CD14-positive monocyte (primary cell): ENCODE data around the gene NTN4. TPM values are rescaled to one million over a fixed set of nuclear protein-coding genes. Genes with fewer than 3 reads are reported as not detected.

Source experiments
- DNase-seq, 3 donors: peaks; one replicate each; pipeline ENCODE4 v3.0.0-alpha.2; 2011 to 2022
- H2AFZ ChIP-seq: 2 replicates; pipeline ENCODE4 v1.6.0; 2012; ENCODE audit warnings: mild to moderate bottlenecking, low read depth, low read length, inconsistent platforms; ENCODE audit not compliant: insufficient read depth, poor library complexity, severe bottlenecking
- H3K27ac ChIP-seq, 2 donors: 1 replicate in 1 of 2; 2 replicates in 1 of 2; pipeline ENCODE4 v1.5.1; 2012 to 2013; ENCODE audit warnings: low read length in 2 of 2, control low read depth in 1 of 2, inconsistent platforms in 1 of 2, low read depth in 1 of 2, mild to moderate bottlenecking in 1 of 2
- H3K27me3 ChIP-seq, 2 donors: one replicate each; pipeline versions ENCODE4 v1.6.0 to v1.6.1; 2011 to 2013; ENCODE audit warnings: low read length in 2 of 2; ENCODE audit not compliant: control insufficient read depth in 2 of 2, insufficient read depth in 2 of 2
- H3K36me3 ChIP-seq, 2 donors: replicated peaks in 1 of 2; 1 replicate in 1 of 2; 2 replicates in 1 of 2; pipeline versions ENCODE4 v1.5.1 to v1.6.1; 2012 to 2013; ENCODE audit warnings: low read length in 2 of 2, control low read depth in 1 of 2, inconsistent platforms in 1 of 2, mild to moderate bottlenecking in 1 of 2; ENCODE audit not compliant: insufficient read depth in 2 of 2, control insufficient read depth in 1 of 2
- H3K4me1 ChIP-seq, 2 donors: 1 replicate in 1 of 2; 2 replicates in 1 of 2; pipeline versions ENCODE4 v1.5.1 to v1.6.1; 2012 to 2013; ENCODE audit warnings: low read length in 2 of 2, control low read depth in 1 of 2, inconsistent platforms in 1 of 2, mild to moderate bottlenecking in 1 of 2, moderate library complexity in 1 of 2; ENCODE audit not compliant: insufficient read depth in 2 of 2, control insufficient read depth in 1 of 2
- H3K4me2 ChIP-seq: replicated peaks from 2 replicates; pipeline ENCODE3; 2012; ENCODE audit warnings: low read length, moderate library complexity, mild to moderate bottlenecking; ENCODE audit not compliant: poor library complexity, severe bottlenecking; ENCODE audit errors: extremely low read depth
- H3K4me3 ChIP-seq, 3 experiments: fragments of 200-600 bp in 1 of 3; sonication (generic) in 1 of 3; replicated peaks in 1 of 3; 1 replicate in 2 of 3; 2 replicates in 1 of 3; pipeline ENCODE4 v1.5.1; 2011 to 2013; ENCODE audit warnings: low read length in 3 of 3, mild to moderate bottlenecking in 3 of 3, control low read depth in 2 of 3, low read depth in 2 of 3, inconsistent platforms in 1 of 3, moderate library complexity in 1 of 3
- H3K79me2 ChIP-seq: 2 replicates; pipeline ENCODE4 v1.6.0; 2012; ENCODE audit warnings: mild to moderate bottlenecking, control low read depth, inconsistent platforms, low read length, moderate library complexity; ENCODE audit not compliant: insufficient read depth
- H3K9ac ChIP-seq: 2 replicates; pipeline ENCODE4 v1.6.0; 2017; ENCODE audit warnings: low read length, mild to moderate bottlenecking; ENCODE audit not compliant: insufficient read depth, poor library complexity, severe bottlenecking
- H3K9me3 ChIP-seq, 2 donors: replicated peaks in 1 of 2; 1 replicate in 1 of 2; 2 replicates in 1 of 2; pipeline versions ENCODE4 v1.5.1 to v1.6.1; 2012 to 2013; ENCODE audit warnings: low read length in 2 of 2, control low read depth in 1 of 2; ENCODE audit not compliant: control insufficient read depth in 1 of 2, insufficient read depth in 1 of 2
- H4K20me1 ChIP-seq: 2 replicates; pipeline ENCODE4 v1.6.0; 2012; ENCODE audit warnings: mild to moderate bottlenecking, low read length, control low read depth, moderate library complexity; ENCODE audit not compliant: insufficient read depth
- H3K27ac Mint-ChIP-seq, 7 donors: one replicate each; pipeline ENCODE4 v1.8.0; 2020; ENCODE audit warnings: mild to moderate bottlenecking in 7 of 7, mixed read lengths in 7 of 7, moderate library complexity in 6 of 7, inconsistent platforms in 2 of 7
- H3K27me3 Mint-ChIP-seq, 3 donors: one replicate each; pipeline ENCODE4 v1.8.0; 2021 to 2022; ENCODE audit warnings: low read depth in 3 of 3, mild to moderate bottlenecking in 3 of 3, mixed read lengths in 3 of 3, moderate library complexity in 3 of 3, inconsistent platforms in 1 of 3
- H3K36me3 Mint-ChIP-seq, 2 donors: one replicate each; pipeline ENCODE4 v1.8.0; 2020; ENCODE audit warnings: mixed read lengths in 2 of 2, inconsistent platforms in 1 of 2, mild to moderate bottlenecking in 1 of 2
- H3K4me1 Mint-ChIP-seq: one replicate; pipeline ENCODE4 v1.8.0; 2020; ENCODE audit warnings: mild to moderate bottlenecking, mixed read lengths
- H3K4me3 Mint-ChIP-seq, 2 donors: one replicate each; pipeline ENCODE4 v1.8.0; 2020; ENCODE audit warnings: mild to moderate bottlenecking in 2 of 2, mixed read lengths in 2 of 2, moderate library complexity in 1 of 2
- H3K9me3 Mint-ChIP-seq, 7 donors: one replicate each; pipeline ENCODE4 v1.8.0; 2020 to 2022; ENCODE audit warnings: mixed read lengths in 7 of 7, mild to moderate bottlenecking in 6 of 7, moderate library complexity in 6 of 7, inconsistent platforms in 2 of 7
- WGBS: methylation state at CpG from one replicate; pipeline ENCODE4 v1.1.5; 2013; ENCODE audit warnings: missing lambda C conversion rate; ENCODE audit not compliant: insufficient coverage; 5-methylcytosine and 5-hydroxymethylcytosine counted together
- intact Hi-C, 2 donors: fragments of 100-400 bp; cut with micrococcal nuclease; formaldehyde crosslinking; loops; one replicate each; pipeline versions ENCODE4 v1.15.0 to v1.15.1; 2023
- polyA plus RNA-seq, 3 donors: library from polyadenylated mRNA; depleted of rRNA in 1 of 3; unstranded in 2 of 3; stranded (reverse) in 1 of 3; fragments of 300-500 nt in 2 of 3; fragments of >200 nt in 1 of 3; fragmentation: Illumina TruSeq in 2 of 3; gene quantifications; 1 replicate in 2 of 3; 2 replicates in 1 of 3; pipeline ENCODE4 v1.2.3, GENCODE V29; 2012 to 2021
- TF ChIP-seq, protein P1 (sequence below): fragments of 200-600 bp; IDR thresholded peaks from one replicate; pipeline ENCODE4 v1.8.0; 2022; ENCODE audit warnings: antibody characterized with exemption, mild to moderate bottlenecking

Gene NTN4
- polyA plus RNA-seq, 3 donors: not detected

- no peak overlapping the region for H3K27ac ChIP-seq
- H3K9me3 ChIP-seq: no peaks in the 10 kb centered on the region
- no peak overlapping the region for H3K4me3 ChIP-seq
- H2AFZ ChIP-seq: no peak overlapping the region
- no peak overlapping the region for H3K4me3 Mint-ChIP-seq
- H3K4me1 Mint-ChIP-seq: no peaks in the 10 kb centered on the region
- no peaks in the 10 kb centered on the region for H3K36me3 ChIP-seq
- H3K9ac ChIP-seq: no peak overlapping the region
- H4K20me1 ChIP-seq: no peaks in the 10 kb centered on the region
- TF ChIP-seq, protein P1, sequence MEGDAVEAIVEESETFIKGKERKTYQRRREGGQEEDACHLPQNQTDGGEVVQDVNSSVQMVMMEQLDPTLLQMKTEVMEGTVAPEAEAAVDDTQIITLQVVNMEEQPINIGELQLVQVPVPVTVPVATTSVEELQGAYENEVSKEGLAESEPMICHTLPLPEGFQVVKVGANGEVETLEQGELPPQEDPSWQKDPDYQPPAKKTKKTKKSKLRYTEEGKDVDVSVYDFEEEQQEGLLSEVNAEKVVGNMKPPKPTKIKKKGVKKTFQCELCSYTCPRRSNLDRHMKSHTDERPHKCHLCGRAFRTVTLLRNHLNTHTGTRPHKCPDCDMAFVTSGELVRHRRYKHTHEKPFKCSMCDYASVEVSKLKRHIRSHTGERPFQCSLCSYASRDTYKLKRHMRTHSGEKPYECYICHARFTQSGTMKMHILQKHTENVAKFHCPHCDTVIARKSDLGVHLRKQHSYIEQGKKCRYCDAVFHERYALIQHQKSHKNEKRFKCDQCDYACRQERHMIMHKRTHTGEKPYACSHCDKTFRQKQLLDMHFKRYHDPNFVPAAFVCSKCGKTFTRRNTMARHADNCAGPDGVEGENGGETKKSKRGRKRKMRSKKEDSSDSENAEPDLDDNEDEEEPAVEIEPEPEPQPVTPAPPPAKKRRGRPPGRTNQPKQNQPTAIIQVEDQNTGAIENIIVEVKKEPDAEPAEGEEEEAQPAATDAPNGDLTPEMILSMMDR: no peak
- no peak overlapping the region for H3K27ac Mint-ChIP-seq
- intact Hi-C loops: no loop called here
- no peaks in the 10 kb centered on the region for H3K36me3 Mint-ChIP-seq
- H3K4me1 ChIP-seq: no peaks in the 10 kb centered on the region
- H3K27me3 Mint-ChIP-seq: peaks cover 5 to 18% (median 7%) of the 10 kb centered on the region in 3 donors
- no peaks in the 10 kb centered on the region for H3K79me2 ChIP-seq
- WGBS: no CpG with 5 or more reads among the region's 3 CpGs
- H3K27me3 ChIP-seq: peaks cover 2 to 4% of the 10 kb centered on the region in 2 donors
- no peak overlapping the region for H3K4me2 ChIP-seq
- H3K9me3 Mint-ChIP-seq: peaks cover 0 to 7% (median 5%) of the 10 kb centered on the region in 7 donors
- DNase-seq: no peak
Observed at GRCh38 chr12:95762123-95762785, 28.3 kb downstream of the NTN4 start.

DNA sequence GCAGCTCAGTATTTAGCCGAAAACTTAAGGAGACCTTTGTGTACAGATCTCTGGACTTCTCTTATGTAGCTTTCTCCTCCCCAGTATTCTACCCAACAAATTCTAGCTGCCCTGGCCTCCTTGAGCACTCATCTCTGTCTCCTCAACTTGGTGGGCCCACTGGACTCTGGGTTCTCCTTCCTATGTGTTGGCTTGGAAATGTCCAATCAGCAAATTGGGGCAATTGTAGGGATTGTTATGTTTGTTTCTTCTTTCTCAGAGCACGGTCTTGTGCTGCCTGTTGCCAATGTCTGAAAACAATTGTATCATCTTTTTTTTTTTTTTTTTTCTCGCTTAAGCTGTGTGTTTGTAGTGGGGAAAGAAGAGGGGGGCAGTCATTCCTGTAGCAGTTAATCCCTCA is 30.2 kb downstream of the NTN4 start:
- Histone ChIP-seq H3K9me3 (no peaks in the 10 kb centered on the region), H3K4me2 (no peak overlapping the region), H3K27ac (no peak overlapping the region), H3K4me3 (no peak overlapping the region), H3K79me2 (no peaks in the 10 kb centered on the region), H3K4me1 (no peaks in the 10 kb centered on the region), H2AFZ (no peak overlapping the region), H3K36me3 (no peaks in the 10 kb centered on the region), H3K9ac (no peak overlapping the region), H4K20me1 (no peaks in the 10 kb centered on the region), H3K27me3 (peaks cover 2 to 4% of the 10 kb centered on the region in 2 donors)
- intact Hi-C loops: no loop called here
- H3K27ac Mint-ChIP-seq: no peak overlapping the region
- no peaks in the 10 kb centered on the region for H3K36me3 Mint-ChIP-seq
- no peak overlapping the region for H3K4me3 Mint-ChIP-seq
- H3K9me3 Mint-ChIP-seq: peaks cover 0 to 7% (median 5%) of the 10 kb centered on the region in 7 donors
- TF ChIP-seq, protein P1: no peak
- H3K4me1 Mint-ChIP-seq: no peaks in the 10 kb centered on the region
- H3K27me3 Mint-ChIP-seq: peaks cover 6 to 12% (median 7%) of the 10 kb centered on the region in 3 donors
- no peak for DNase-seq
- WGBS: no CpG with 5 or more reads among the region's 3 CpGs
